OCI-LY7 (cell line): ENCODE results near the gene CES5A.
"Not testable (repeated sequence)": the region's sequence is repeated elsewhere in the genome, so short reads cannot be mapped to it uniquely, and the experiment has no call there.

Source experiments
- EZH2phosphoT487 ChIP-seq: fragments of 200-600 bp; sonication (generic); IDR thresholded peaks from 2 replicates; pipeline ENCODE4 v1.6.1; 2018; ENCODE audit warnings: low read depth, borderline replicate concordance, mild to moderate bottlenecking, mixed run types, antibody characterized with exemption, low read length, moderate library complexity, mixed read lengths
- TF ChIP-seq, protein P1 (sequence below): fragments of 200-600 bp; sonication (generic); conservative IDR thresholded peaks from 2 replicates; pipeline ENCODE4 v1.5.1; 2014; ENCODE audit warnings: mild to moderate bottlenecking, antibody characterized with exemption, low read length, moderate library complexity, mixed read lengths

DNA sequence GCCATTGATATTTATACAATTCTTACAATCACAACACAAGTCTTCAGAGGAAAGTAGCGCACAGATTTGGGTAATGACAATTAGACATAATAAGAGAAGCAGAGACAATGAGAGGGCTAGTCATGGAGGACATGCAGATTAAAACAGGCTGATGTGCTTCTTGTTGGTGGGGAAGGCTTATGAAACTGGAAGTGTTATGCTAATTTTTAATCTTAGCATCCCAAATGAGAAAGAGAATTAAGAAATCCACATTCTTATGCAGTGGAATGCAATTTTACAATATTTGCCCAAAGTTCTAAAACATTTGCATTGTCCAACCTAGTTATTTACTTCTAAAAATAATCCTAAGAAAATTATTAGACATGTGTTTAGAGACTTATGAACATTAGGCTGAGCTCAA is 66.9 kb downstream of the CES5A start:
- TF ChIP-seq, protein P1, sequence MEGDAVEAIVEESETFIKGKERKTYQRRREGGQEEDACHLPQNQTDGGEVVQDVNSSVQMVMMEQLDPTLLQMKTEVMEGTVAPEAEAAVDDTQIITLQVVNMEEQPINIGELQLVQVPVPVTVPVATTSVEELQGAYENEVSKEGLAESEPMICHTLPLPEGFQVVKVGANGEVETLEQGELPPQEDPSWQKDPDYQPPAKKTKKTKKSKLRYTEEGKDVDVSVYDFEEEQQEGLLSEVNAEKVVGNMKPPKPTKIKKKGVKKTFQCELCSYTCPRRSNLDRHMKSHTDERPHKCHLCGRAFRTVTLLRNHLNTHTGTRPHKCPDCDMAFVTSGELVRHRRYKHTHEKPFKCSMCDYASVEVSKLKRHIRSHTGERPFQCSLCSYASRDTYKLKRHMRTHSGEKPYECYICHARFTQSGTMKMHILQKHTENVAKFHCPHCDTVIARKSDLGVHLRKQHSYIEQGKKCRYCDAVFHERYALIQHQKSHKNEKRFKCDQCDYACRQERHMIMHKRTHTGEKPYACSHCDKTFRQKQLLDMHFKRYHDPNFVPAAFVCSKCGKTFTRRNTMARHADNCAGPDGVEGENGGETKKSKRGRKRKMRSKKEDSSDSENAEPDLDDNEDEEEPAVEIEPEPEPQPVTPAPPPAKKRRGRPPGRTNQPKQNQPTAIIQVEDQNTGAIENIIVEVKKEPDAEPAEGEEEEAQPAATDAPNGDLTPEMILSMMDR: not testable (repeated sequence)
- not testable (repeated sequence) for TF ChIP-seq EZH2phosphoT487
